HCT116 (cell line): ENCODE measurements around the gene ZBTB24. TPM values are rescaled to one million over a fixed set of nuclear protein-coding genes. Genes with fewer than 3 reads are reported as not detected.

ENCODE experiments used
- ATAC-seq: fragments of 200-7000 bp; cut with Tn5 transposase; 2 replicates; pipeline ENCODE4 v1.9.1; 2020; ENCODE audit warnings: mild to moderate bottlenecking, moderate library complexity
- BruUV-seq: library from RNA; stranded (reverse); fragments of 400-500 nt; replicated peaks from 2 replicates; lab custom pipeline; 2021; lab: Mats Ljungman, UMichigan
- CTCF ChIA-PET: fragments of 300-600 bp; sonication (Branson Sonifier 250); formaldehyde crosslinking; loops from one replicate; lab custom pipeline; 2021; ENCODE audit warnings: antibody characterized with exemption; lab: Charles Lee
- POLR2A ChIA-PET: fragments of 300-600, 350-600 bp; sonication (Branson Sonifier 250); formaldehyde crosslinking; loops from one replicate; lab custom pipeline; 2021; ENCODE audit warnings: antibody characterized with exemption; lab: Charles Lee
- RAD21 ChIA-PET, 2 experiments: fragments of 300-600 bp; sonication (Branson Sonifier 250); formaldehyde crosslinking; loops; one replicate each; lab custom pipeline; 2023; ENCODE audit warnings: low total read pairs in 2 of 2; ENCODE audit not compliant: uncharacterized antibody in 2 of 2, unreplicated experiment in 2 of 2, low non-redundant PET in 1 of 2; lab: Charles Lee
- DNase-seq: peaks from one replicate; pipeline ENCODE4 v3.0.0-alpha.2; 2010; ENCODE audit warnings: low read depth, low spot score
- H2AFZ ChIP-seq: fragments of 200-600 bp; shearing (Covaris generic), sonication (generic); 2 replicates; pipeline ENCODE4 v1.6.1; 2017; ENCODE audit warnings: low read depth, mixed run types, mixed read lengths, antibody characterized with exemption, low read length; ENCODE audit not compliant: poor library complexity, severe bottlenecking
- H3K27ac ChIP-seq: 2 replicates; pipeline ENCODE4 v1.5.1; 2012; ENCODE audit warnings: low read depth, low read length
- H3K27me3 ChIP-seq: fragments of 200-600 bp; sonication (generic); 2 replicates; pipeline ENCODE4 v1.6.1; 2016; ENCODE audit warnings: mixed run types, low read length, mixed read lengths; ENCODE audit not compliant: insufficient read depth
- H3K36me3 ChIP-seq, 2 experiments: fragments of 200-500 bp in 1 of 2; fragments of 200-600 bp in 1 of 2; sonication (Bioruptor generic) in 1 of 2; sonication (generic) in 1 of 2; 2 replicates each; pipeline versions ENCODE4 v1.5.1 to v1.6.1; 2014 to 2016; ENCODE audit warnings: low read length in 2 of 2, inconsistent platforms in 1 of 2, mixed read lengths in 1 of 2, mixed run types in 1 of 2; ENCODE audit not compliant: insufficient read depth in 2 of 2, control insufficient read depth in 1 of 2
- H3K4me1 ChIP-seq, 2 experiments: fragments of 200-600 bp in 1 of 2; sonication (generic) in 1 of 2; 2 replicates each; pipeline versions ENCODE4 v1.5.1 to v1.6.1; 2012 to 2017; ENCODE audit warnings: low read length in 2 of 2, inconsistent platforms in 1 of 2, mild to moderate bottlenecking in 1 of 2, mixed read lengths in 1 of 2, mixed run types in 1 of 2, moderate library complexity in 1 of 2; ENCODE audit not compliant: insufficient read depth in 2 of 2, control insufficient read depth in 1 of 2
- H3K4me2 ChIP-seq: fragments of 200-600 bp; sonication (generic); 2 replicates; pipeline ENCODE4 v1.6.1; 2017; ENCODE audit warnings: mixed run types, low read length, mixed read lengths
- H3K4me3 ChIP-seq, 2 experiments: fragments of 200-600 bp in 1 of 2; sonication (generic) in 1 of 2; replicated peaks in 1 of 2; 2 replicates each; pipeline ENCODE4 v1.5.1; 2011 to 2016; ENCODE audit warnings: low read length in 2 of 2, control low read depth in 1 of 2, low read depth in 1 of 2, mild to moderate bottlenecking in 1 of 2, mixed read lengths in 1 of 2, mixed run types in 1 of 2
- H3K79me2 ChIP-seq: fragments of 200-600 bp; sonication (generic); 2 replicates; pipeline ENCODE4 v1.6.1; 2017; ENCODE audit warnings: mild to moderate bottlenecking, mixed run types, low read length, moderate library complexity, mixed read lengths; ENCODE audit not compliant: insufficient read depth
- H3K9ac ChIP-seq: fragments of 200-600 bp; sonication (generic); 2 replicates; pipeline ENCODE4 v1.6.1; 2016; ENCODE audit warnings: low read length, mixed read lengths
- H3K9me2 ChIP-seq: fragments of 200-600 bp; sonication (generic), shearing (Covaris generic); 2 replicates; pipeline ENCODE4 v1.6.1; 2017; ENCODE audit warnings: mixed run types, mild to moderate bottlenecking, moderate library complexity; ENCODE audit not compliant: insufficient read depth
- H3K9me3 ChIP-seq, 2 experiments: fragments of 200-500 bp in 1 of 2; fragments of 200-600 bp in 1 of 2; sonication (Bioruptor generic) in 1 of 2; sonication (generic) in 1 of 2; 2 replicates each; pipeline ENCODE4 v1.6.1; 2014 to 2017; ENCODE audit warnings: low read length in 2 of 2, mixed read lengths in 2 of 2, inconsistent platforms in 1 of 2, low read depth in 1 of 2, mild to moderate bottlenecking in 1 of 2, mixed run types in 1 of 2, moderate library complexity in 1 of 2; ENCODE audit not compliant: control insufficient read depth in 1 of 2, insufficient read depth in 1 of 2
- H4K20me1 ChIP-seq: fragments of 200-600 bp; sonication (generic), shearing (Covaris generic); 2 replicates; pipeline ENCODE4 v1.6.1; 2017; ENCODE audit warnings: mixed run types, mild to moderate bottlenecking, moderate library complexity; ENCODE audit not compliant: insufficient read depth
- ATF3 ChIP-seq: IDR thresholded peaks from 2 replicates; pipeline ENCODE4 v1.6.1; 2012
- CBX3 ChIP-seq: IDR thresholded peaks from 2 replicates; pipeline ENCODE4 v1.6.1; 2012; ENCODE audit warnings: low read depth
- CEBPB ChIP-seq: IDR thresholded peaks from 2 replicates; pipeline ENCODE4 v1.6.1; 2012; ENCODE audit warnings: low read depth
- CTCF ChIP-seq, 3 experiments: fragments of 200-600 bp in 1 of 3; sonication (generic) in 1 of 3; IDR thresholded peaks in 2 of 3; conservative IDR thresholded peaks in 1 of 3; 2 replicates each; pipeline ENCODE4 v1.5.1; 2012 to 2017; ENCODE audit warnings: low read depth in 2 of 3, low read length in 2 of 3, antibody characterized with exemption in 1 of 3, borderline replicate concordance in 1 of 3, control low read depth in 1 of 3, mild to moderate bottlenecking in 1 of 3, mixed read lengths in 1 of 3, mixed run types in 1 of 3, moderate library complexity in 1 of 3; ENCODE audit not compliant: insufficient read depth in 1 of 3
- EGR1 ChIP-seq: IDR thresholded peaks from 2 replicates; pipeline ENCODE4 v1.6.1; 2012; ENCODE audit warnings: low read depth
- EZH2phosphoT487 ChIP-seq: fragments of 200-600 bp; IDR thresholded peaks from 2 replicates; pipeline ENCODE4 v1.6.1; 2018; ENCODE audit warnings: antibody characterized with exemption, borderline replicate concordance
- FOSL1 ChIP-seq: IDR thresholded peaks from 2 replicates; pipeline ENCODE4 v1.6.1; 2012; ENCODE audit warnings: low read depth
- JUND ChIP-seq: IDR thresholded peaks from 2 replicates; pipeline ENCODE4 v1.6.1; 2012
- MAX ChIP-seq: IDR thresholded peaks from 2 replicates; pipeline ENCODE4 v1.6.1; 2012
- POLR2A ChIP-seq: IDR thresholded peaks from 2 replicates; pipeline ENCODE4 v1.7.0; 2011; ENCODE audit warnings: borderline replicate concordance; ENCODE audit not compliant: insufficient read depth, insufficient read length; ENCODE audit errors: extremely low read depth
- POLR2AphosphoS5 ChIP-seq: IDR thresholded peaks from 2 replicates; pipeline ENCODE4 v1.6.1; 2011; ENCODE audit warnings: mild to moderate bottlenecking, low read depth, low read length, moderate library complexity
- RAD21 ChIP-seq: IDR thresholded peaks from 2 replicates; pipeline ENCODE4 v1.6.1; 2012; ENCODE audit warnings: low read depth, mild to moderate bottlenecking
- REST ChIP-seq: IDR thresholded peaks from 2 replicates; pipeline ENCODE4 v1.6.1; 2012; ENCODE audit warnings: low read depth
- SIN3A ChIP-seq: IDR thresholded peaks from 2 replicates; pipeline ENCODE4 v1.6.1; 2012; ENCODE audit warnings: low read depth
- TCF7L2 ChIP-seq: IDR thresholded peaks from 2 replicates; pipeline ENCODE4 v1.7.0; 2011; ENCODE audit warnings: borderline replicate concordance, inconsistent platforms; ENCODE audit not compliant: insufficient read depth, insufficient read length; ENCODE audit errors: extremely low read depth
- YY1 ChIP-seq: IDR thresholded peaks from 2 replicates; pipeline ENCODE4 v1.6.1; 2011; ENCODE audit warnings: low read length, low read depth, moderate library complexity, mild to moderate bottlenecking; ENCODE audit not compliant: insufficient replicate concordance; ENCODE audit errors: extremely low read depth
- ZFX ChIP-seq: fragments of 450-650 bp; IDR thresholded peaks from 2 replicates; pipeline ENCODE4 v1.6.1; 2017
- intact Hi-C: fragments of 100-400 bp; cut with micrococcal nuclease; formaldehyde crosslinking; loops from 2 replicates; pipeline ENCODE4 v1.10.0; 2022
- total RNA-seq: library from RNA; stranded (reverse); gene quantifications from one replicate; pipeline ENCODE4 v1.2.1, GENCODE V29; 2021; ENCODE audit not compliant: unreplicated experiment

The ZBTB24 gene
- total RNA-seq, 1 experiment from 2014 or later, result 11.3 TPM

GRCh38 chr6:109440331-109441068 is 42.5 kb downstream of the ZBTB24 start, which contains the start of the genes PPIL6 and SMPD2 (continued):
- peak; percentile 82 for TF ChIP-seq FOSL1
- TF ChIP-seq CBX3, result 0 out of 2 replicates have a peak, but pooled peaks have one; percentile 29
- TF ChIP-seq MAX, result peak; percentile 94
- peak; percentile 75 for TF ChIP-seq YY1

GRCh38 chr6:109436041-109436440 is 47.0 kb downstream of the ZBTB24 start:
- ATAC-seq, result no peak
- Histone ChIP-seq H3K36me3 (no peaks in the 10 kb centered on the region), H3K9ac (no peak overlapping the region), H2AFZ (no peak overlapping the region)
- intact Hi-C loops, result no loop called here
- POLR2A ChIA-PET, result no interaction called here
- TF ChIP-seq CTCF (IDR thresholded peaks at IDR 0.05 in 2 of 3, conservative IDR thresholded peaks at IDR 0.05 in 1 of 3; ENCODE audit: borderline replicate concordance in 1 of 3, insufficient read depth in 1 of 3, low read depth in 2 of 3, low read length in 2 of 3) (no peak), EGR1 (no peak), ATF3 (no peak), RAD21 (no peak), REST (no peak), POLR2AphosphoS5 (no peak), ZFX (no peak), TCF7L2 (no peak), SIN3A (no peak), JUND (no peak), CEBPB (no peak), MAX (no peak), FOSL1 (no peak), EZH2phosphoT487 (no peak), POLR2A (no peak), YY1 (no peak)
- TF ChIP-seq, all 23 proteins: peak for 0
- CTCF ChIA-PET, result no interaction called here
- BruUV-seq, result no TSS peak
- no peak overlapping the region for H3K4me2 ChIP-seq
- H3K27me3 ChIP-seq, result no peaks in the 10 kb centered on the region
- no peaks in the 10 kb centered on the region for H3K9me3 ChIP-seq
- RAD21 ChIA-PET, result no interaction called here
- no peak for DNase-seq
- H4K20me1 ChIP-seq, result no peaks in the 10 kb centered on the region
- no peaks in the 10 kb centered on the region for H3K9me2 ChIP-seq
- no peak overlapping the region for H3K4me3 ChIP-seq
- H3K27ac ChIP-seq, result no peak overlapping the region
- no peaks in the 10 kb centered on the region for H3K79me2 ChIP-seq
- H3K4me1 ChIP-seq, result peaks cover 4 to 12% of the 10 kb centered on the region in 2 experiments; a peak in 3 of 4 replicates
